Ascending aorta (tissue), 2 donors: ENCODE data around the gene HNRNPH1. TPM values are rescaled to one million over a fixed set of nuclear protein-coding genes. Genes with fewer than 3 reads are reported as not detected.

ENCODE experiments used
- DNase-seq, 2 donors: peaks; one replicate each; pipeline ENCODE4 v3.0.0-alpha.2; 2019; ENCODE audit warnings: low spot score in 2 of 2
- H3K27ac ChIP-seq, 2 donors: fragments of 200-600 bp; sonication (generic); one replicate each; pipeline ENCODE4 v1.5.1; 2016 to 2017; ENCODE audit warnings: mild to moderate bottlenecking in 1 of 2
- H3K27me3 ChIP-seq: fragments of 200-600 bp; sonication (generic); one replicate; pipeline ENCODE4 v1.5.1; 2017
- H3K36me3 ChIP-seq, 2 donors: fragments of 200-600 bp; sonication (generic); one replicate each; pipeline ENCODE4 v1.5.1; 2016
- H3K4me1 ChIP-seq, 2 donors: fragments of 200-600 bp; sonication (generic); one replicate each; pipeline ENCODE4 v1.5.1; 2016 to 2017; ENCODE audit warnings: mild to moderate bottlenecking in 1 of 2
- H3K4me3 ChIP-seq, 2 donors: fragments of 200-600 bp; sonication (generic); one replicate each; pipeline ENCODE4 v1.5.1; 2016 to 2017; ENCODE audit warnings: mild to moderate bottlenecking in 1 of 2
- H3K9me3 ChIP-seq, 2 donors: fragments of 200-600 bp; sonication (generic); one replicate each; pipeline ENCODE4 v1.5.1; 2016
- CTCF ChIP-seq, 3 experiments: fragments of 200-600 bp in 2 of 3; fragments of 450-650 bp in 1 of 3; sonication (generic) in 2 of 3; IDR thresholded peaks; one replicate each; pipeline ENCODE4 v1.5.1; 2016 to 2019; ENCODE audit warnings: antibody characterized with exemption in 3 of 3, mild to moderate bottlenecking in 1 of 3, moderate library complexity in 1 of 3
- intact Hi-C: fragments of 100-400 bp; cut with DNase I; formaldehyde crosslinking; loops from one replicate; pipeline ENCODE4 v1.15.1; 2023
- total RNA-seq: library from RNA; depleted of rRNA; stranded (reverse); fragments of >200 nt; gene quantifications from one replicate; pipeline ENCODE4 v1.1.0, GENCODE V29; 2016

HNRNPH1 gene
- total RNA-seq, 1 donor from 2014 or later: 206 TPM

DNA sequence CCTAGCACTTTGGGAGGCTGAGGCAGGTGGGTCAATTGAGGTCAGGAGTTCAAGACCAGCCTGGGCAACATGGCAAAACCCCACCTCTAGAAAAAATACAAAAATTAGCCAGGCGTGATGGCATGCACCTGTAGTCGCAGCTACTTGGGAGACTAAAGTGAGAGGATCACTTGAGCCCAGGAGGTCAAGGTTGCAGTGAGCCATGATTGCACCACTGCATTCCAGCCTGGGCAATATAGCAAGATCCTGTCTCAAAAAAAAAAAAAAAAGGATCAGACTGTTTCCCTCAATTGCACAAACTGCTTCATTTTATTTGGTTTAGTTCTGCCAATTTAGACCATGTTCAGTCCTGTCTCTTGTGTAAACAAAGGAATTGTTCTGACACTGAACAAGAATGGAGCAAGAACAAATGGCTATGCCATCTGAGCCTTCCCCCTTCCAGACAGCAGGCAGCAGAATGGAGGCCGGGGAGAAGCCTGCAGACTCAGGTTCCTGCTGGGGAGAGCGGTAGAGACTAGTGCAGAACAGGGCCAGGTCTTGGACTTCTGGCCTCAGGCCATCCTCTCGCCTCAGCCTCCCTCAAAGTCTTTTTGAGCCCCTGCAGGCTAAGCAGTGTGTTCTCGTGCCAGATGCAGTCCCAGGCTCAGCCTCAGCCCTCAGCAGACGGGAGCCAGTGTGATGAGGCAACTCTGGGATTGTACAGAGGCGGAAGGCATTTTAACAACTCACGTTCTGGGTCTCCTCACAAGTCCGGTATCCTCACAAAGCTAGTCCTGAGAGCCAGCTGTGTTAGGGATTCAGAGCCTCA is 18.2 kb downstream of the HNRNPH1 start:
- H3K27me3 ChIP-seq: no peaks in the 10 kb centered on the region
- intact Hi-C loops: no loop called here
- no peaks in the 10 kb centered on the region for H3K9me3 ChIP-seq
- no peak for DNase-seq
- no peak for TF ChIP-seq CTCF (IDR thresholded peaks at IDR 0.05)
- H3K4me1 ChIP-seq: no peaks in the 10 kb centered on the region
- no peak overlapping the region for H3K4me3 ChIP-seq
- peaks cover 63 to 83% of the 10 kb centered on the region in 2 donors for H3K36me3 ChIP-seq
- H3K27ac ChIP-seq: no peak overlapping the region

DNA sequence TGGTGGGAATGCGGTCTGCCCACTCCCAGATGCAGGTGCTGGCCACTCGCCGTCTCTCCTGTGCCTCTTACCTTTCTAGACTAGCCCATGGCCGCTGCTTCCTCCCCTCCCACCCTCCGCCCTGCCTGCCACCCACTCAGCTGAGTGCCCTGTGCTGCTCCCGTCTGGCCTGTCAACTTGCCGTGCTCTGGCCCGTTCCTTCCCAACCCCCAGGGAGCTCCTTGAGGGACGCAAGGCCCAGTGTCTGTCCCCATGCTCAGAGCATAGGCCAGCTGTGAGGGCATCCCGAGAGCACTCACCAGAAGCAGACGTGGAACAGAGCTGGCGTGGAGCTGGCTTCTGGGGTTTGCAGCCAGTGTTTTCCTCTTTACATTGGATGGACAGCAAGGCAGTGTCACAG is 20.2 kb downstream of the HNRNPH1 start:
- H3K4me3 ChIP-seq: no peak overlapping the region
- H3K27ac ChIP-seq: no peak overlapping the region
- DNase-seq: no peak
- TF ChIP-seq CTCF (IDR thresholded peaks at IDR 0.05): no peak
- intact Hi-C loops: no loop called here
- peaks cover 62 to 87% of the 10 kb centered on the region in 2 donors for H3K36me3 ChIP-seq
- no peaks in the 10 kb centered on the region for H3K4me1 ChIP-seq
- no peaks in the 10 kb centered on the region for H3K27me3 ChIP-seq
- no peaks in the 10 kb centered on the region for H3K9me3 ChIP-seq

GRCh38 chr5:179601871-179602625 is 21.4 kb downstream of the HNRNPH1 start:
- no peak for TF ChIP-seq CTCF (IDR thresholded peaks at IDR 0.05)
- peaks cover 65 to 88% of the 10 kb centered on the region in 2 donors for H3K36me3 ChIP-seq
- no peak overlapping the region for H3K27ac ChIP-seq
- H3K27me3 ChIP-seq: no peaks in the 10 kb centered on the region
- H3K4me1 ChIP-seq: no peaks in the 10 kb centered on the region
- intact Hi-C loops: no loop called here
- no peak overlapping the region for H3K4me3 ChIP-seq
- peak in 1 of 2 donors; percentile 45 for DNase-seq
- no peaks in the 10 kb centered on the region for H3K9me3 ChIP-seq

GRCh38 chr5:179599973-179600372 is 23.5 kb downstream of the HNRNPH1 start:
- no peak overlapping the region for H3K27ac ChIP-seq
- no peaks in the 10 kb centered on the region for H3K9me3 ChIP-seq
- no peaks in the 10 kb centered on the region for H3K4me1 ChIP-seq
- no peak for TF ChIP-seq CTCF (IDR thresholded peaks at IDR 0.05)
- intact Hi-C loops: no loop called here
- DNase-seq: no peak
- H3K4me3 ChIP-seq: no peak overlapping the region
- H3K27me3 ChIP-seq: no peaks in the 10 kb centered on the region
- peaks cover 76 to 90% of the 10 kb centered on the region in 2 donors for H3K36me3 ChIP-seq

DNA sequence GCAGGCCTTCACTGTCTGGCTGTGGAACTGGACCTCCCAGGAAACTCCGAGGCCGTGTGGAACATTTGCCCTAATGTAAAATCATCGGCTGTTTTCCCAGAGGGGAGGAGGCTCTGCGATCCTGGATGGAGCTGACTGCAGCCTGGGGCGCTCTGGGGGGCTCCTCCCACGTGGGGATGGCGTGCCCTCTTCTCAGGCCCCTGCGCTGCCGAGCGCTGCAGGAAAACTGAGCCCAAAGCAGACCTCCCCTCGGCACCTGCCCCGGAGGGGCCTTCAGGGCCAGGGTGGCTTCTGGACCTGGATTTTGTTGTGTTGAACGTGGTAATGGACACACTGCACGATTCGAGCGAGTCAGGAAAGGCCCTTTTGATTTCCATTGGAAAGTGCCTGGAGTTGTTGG is 23.9 kb downstream of the HNRNPH1 start:
- TF ChIP-seq CTCF (IDR thresholded peaks at IDR 0.05): no peak
- no peak overlapping the region for H3K27ac ChIP-seq
- H3K27me3 ChIP-seq: no peaks in the 10 kb centered on the region
- no peak for DNase-seq
- H3K4me3 ChIP-seq: no peak overlapping the region
- intact Hi-C loops: no loop called here
- H3K4me1 ChIP-seq: no peaks in the 10 kb centered on the region
- no peaks in the 10 kb centered on the region for H3K9me3 ChIP-seq
- peaks cover 80 to 90% of the 10 kb centered on the region in 2 donors for H3K36me3 ChIP-seq
